Muscle of leg (tissue), 11 donors: ENCODE measurements around the gene RNF213. TPM values are rescaled to one million over a fixed set of nuclear protein-coding genes. Genes with fewer than 3 reads are reported as not detected.
"Not testable (repeated sequence)": the region's sequence is repeated elsewhere in the genome, so short reads cannot be mapped to it uniquely, and the experiment has no call there.

Source experiments
- DNase-seq: peaks from one replicate; pipeline ENCODE4 v3.0.0; 2013
- H3K27ac ChIP-seq: one replicate; pipeline ENCODE4 v1.5.1; 2013; ENCODE audit warnings: mild to moderate bottlenecking, low read length, control low read depth
- H3K27me3 ChIP-seq: one replicate; pipeline ENCODE4 v1.6.1; 2013; ENCODE audit warnings: low read length; ENCODE audit not compliant: control insufficient read depth, insufficient read depth
- H3K36me3 ChIP-seq: one replicate; pipeline ENCODE4 v1.6.1; 2013; ENCODE audit warnings: low read length; ENCODE audit not compliant: control insufficient read depth, insufficient read depth
- H3K4me1 ChIP-seq: one replicate; pipeline ENCODE4 v1.6.1; 2013; ENCODE audit warnings: low read length; ENCODE audit not compliant: control insufficient read depth, insufficient read depth
- H3K4me3 ChIP-seq: one replicate; pipeline ENCODE4 v1.5.1; 2013; ENCODE audit warnings: low read length, control low read depth
- H3K9me3 ChIP-seq: replicated peaks from 2 replicates; pipeline ENCODE4 v1.6.1; 2013; ENCODE audit warnings: low read depth, low read length; ENCODE audit not compliant: control insufficient read depth
- WGBS: methylation state at CpG from one replicate; pipeline ENCODE4 v1.1.5; 2013; ENCODE audit warnings: missing lambda C conversion rate; ENCODE audit not compliant: insufficient coverage; 5-methylcytosine and 5-hydroxymethylcytosine counted together
- polyA plus RNA-seq, 8 donors: library from polyadenylated mRNA; unstranded; fragments of 120-200 nt; gene quantifications; one replicate each; pipeline versions ENCODE4 v1.2.1 to v1.2.3, GENCODE V29; 2013; ENCODE audit warnings: inconsistent platforms in 1 of 8, low replicate concordance in 1 of 8; ENCODE audit not compliant: insufficient read length in 8 of 8, insufficient read depth in 1 of 8
- total RNA-seq: library from RNA; stranded (reverse); fragments of 120-200 nt; gene quantifications from one replicate; pipeline ENCODE4 v1.2.4, GENCODE V29; 2013

RNF213 gene
- total and polyA plus RNA-seq, 9 donors = 23.0 to 43.0 (median 32.9) TPM

- no CpG with 5 or more reads among the region's 4 CpGs for WGBS
- Histone ChIP-seq H3K4me1 (peaks cover 15% of the 10 kb centered on the region), H3K27me3 (no peaks in the 10 kb centered on the region), H3K9me3 (no peaks in the 10 kb centered on the region), H3K27ac (no peak overlapping the region), H3K4me3 (no peak overlapping the region), H3K36me3 (peaks cover 54% of the 10 kb centered on the region)
- DNase-seq = no peak
Observed at GRCh38 chr17:80268427-80268826, 7.8 kb downstream of the RNF213 start.

GRCh38 chr17:80269405-80269807 lies 8.8 kb downstream of the RNF213 start:
- no peak overlapping the region for H3K27ac ChIP-seq
- WGBS = 80% methylated on average over 1 of the region's 2 CpGs
- no peak overlapping the region for H3K4me3 ChIP-seq
- DNase-seq = no peak
- peaks cover 7% of the 10 kb centered on the region for H3K4me1 ChIP-seq
- peaks cover 60% of the 10 kb centered on the region for H3K36me3 ChIP-seq
- no peaks in the 10 kb centered on the region for H3K27me3 ChIP-seq
- no peaks in the 10 kb centered on the region for H3K9me3 ChIP-seq

- WGBS = 72% methylated on average over 10 of the region's 10 CpGs
Observed at GRCh38 chr17:80270104-80270503, 9.5 kb downstream of the RNF213 start.

GRCh38 chr17:80270836-80271235 lies 10.2 kb downstream of the RNF213 start:
- Histone ChIP-seq H3K9me3 (no peaks in the 10 kb centered on the region), H3K36me3 (peaks cover 55% of the 10 kb centered on the region), H3K4me3 (no peak overlapping the region), H3K4me1 (no peaks in the 10 kb centered on the region), H3K27me3 (no peaks in the 10 kb centered on the region), H3K27ac (no peak overlapping the region)
- WGBS = 66% methylated on average over 4 of the region's 4 CpGs
- no peak for DNase-seq

More at GRCh38 chr17:80270104-80270503, 9.5 kb downstream of the RNF213 start:
- Histone ChIP-seq H3K27ac (no peak overlapping the region), H3K27me3 (no peaks in the 10 kb centered on the region), H3K4me3 (no peak overlapping the region), H3K9me3 (no peaks in the 10 kb centered on the region), H3K36me3 (peaks cover 57% of the 10 kb centered on the region), H3K4me1 (peaks cover 3% of the 10 kb centered on the region)
- no peak for DNase-seq

- no peaks in the 10 kb centered on the region for H3K9me3 ChIP-seq
- no peak for DNase-seq
- no peaks in the 10 kb centered on the region for H3K4me1 ChIP-seq
- peaks cover 53% of the 10 kb centered on the region for H3K36me3 ChIP-seq
- H3K27ac ChIP-seq = no peak overlapping the region
- 79% methylated on average over 3 of the region's 10 CpGs for WGBS
- H3K27me3 ChIP-seq = no peaks in the 10 kb centered on the region
- no peak overlapping the region for H3K4me3 ChIP-seq
Observed at GRCh38 chr17:80272366-80272765, 11.7 kb downstream of the RNF213 start.

- H3K4me3 ChIP-seq = no peak overlapping the region
- H3K4me1 ChIP-seq = peaks cover 5% of the 10 kb centered on the region
- DNase-seq = no peak
- peaks cover 59% of the 10 kb centered on the region for H3K36me3 ChIP-seq
- 83% methylated on average over 7 of the region's 9 CpGs for WGBS
- no peaks in the 10 kb centered on the region for H3K27me3 ChIP-seq
- no peaks in the 10 kb centered on the region for H3K9me3 ChIP-seq
- no peak overlapping the region for H3K27ac ChIP-seq
Observed at GRCh38 chr17:80274331-80274730, 13.7 kb downstream of the RNF213 start.

GRCh38 chr17:80274871-80275449 lies 14.3 kb downstream of the RNF213 start:
- no peak for DNase-seq
- H3K4me1 ChIP-seq = peaks cover 5% of the 10 kb centered on the region

GRCh38 chr17:80275857-80276256 lies 15.2 kb downstream of the RNF213 start:
- no CpG with 5 or more reads among the region's 8 CpGs for WGBS
- not testable (repeated sequence) for H3K27me3 ChIP-seq, DNase-seq, H3K27ac ChIP-seq, H3K4me1 ChIP-seq, H3K9me3 ChIP-seq, H3K4me3 ChIP-seq
- peaks cover 55% of the 10 kb centered on the region for H3K36me3 ChIP-seq

More at GRCh38 chr17:80274871-80275449, 14.3 kb downstream of the RNF213 start:
- 79% methylated on average over 3 of the region's 4 CpGs for WGBS
- H3K9me3 ChIP-seq = no peaks in the 10 kb centered on the region
- H3K27me3 ChIP-seq = no peaks in the 10 kb centered on the region
- H3K36me3 ChIP-seq = peaks cover 60% of the 10 kb centered on the region
- no peak overlapping the region for H3K4me3 ChIP-seq
- no peak overlapping the region for H3K27ac ChIP-seq

- DNase-seq = no peak
- Histone ChIP-seq H3K36me3 (peaks cover 45% of the 10 kb centered on the region), H3K27me3 (no peaks in the 10 kb centered on the region), H3K4me3 (no peak overlapping the region), H3K27ac (no peak overlapping the region), H3K4me1 (peaks cover 5% of the 10 kb centered on the region), H3K9me3 (no peaks in the 10 kb centered on the region)
- WGBS = 85% methylated on average over 27 of the region's 34 CpGs
Observed at GRCh38 chr17:80277751-80278671, 17.4 kb downstream of the RNF213 start.

- Histone ChIP-seq H3K27ac (no peak overlapping the region), H3K27me3 (no peaks in the 10 kb centered on the region), H3K4me3 (no peak overlapping the region), H3K36me3 (peaks cover 42% of the 10 kb centered on the region), H3K9me3 (no peaks in the 10 kb centered on the region), H3K4me1 (peaks cover 7% of the 10 kb centered on the region)
- peak; percentile 26 for DNase-seq
- WGBS = 56% methylated on average over 8 of the region's 14 CpGs
Observed at GRCh38 chr17:80279895-80280294, 19.2 kb downstream of the RNF213 start.
